GM19239 (cell line): ENCODE measurements around the gene CASP14.
"Not testable (repeated sequence)": the region's sequence is repeated elsewhere in the genome, so short reads cannot be mapped to it uniquely, and the experiment has no call there.

Source experiments
- DNase-seq: peaks from one replicate; pipeline ENCODE4 v3.0.0; 2011; ENCODE audit warnings: low spot score; ENCODE audit not compliant: insufficient read length
- FAIRE-seq: peaks from 2 replicates; lab custom pipeline; 2011; peaks lifted over from hg19 to GRCh38; lab: Jason Lieb, UNC

The CASP14 gene, protein sequence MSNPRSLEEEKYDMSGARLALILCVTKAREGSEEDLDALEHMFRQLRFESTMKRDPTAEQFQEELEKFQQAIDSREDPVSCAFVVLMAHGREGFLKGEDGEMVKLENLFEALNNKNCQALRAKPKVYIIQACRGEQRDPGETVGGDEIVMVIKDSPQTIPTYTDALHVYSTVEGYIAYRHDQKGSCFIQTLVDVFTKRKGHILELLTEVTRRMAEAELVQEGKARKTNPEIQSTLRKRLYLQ

DNA sequence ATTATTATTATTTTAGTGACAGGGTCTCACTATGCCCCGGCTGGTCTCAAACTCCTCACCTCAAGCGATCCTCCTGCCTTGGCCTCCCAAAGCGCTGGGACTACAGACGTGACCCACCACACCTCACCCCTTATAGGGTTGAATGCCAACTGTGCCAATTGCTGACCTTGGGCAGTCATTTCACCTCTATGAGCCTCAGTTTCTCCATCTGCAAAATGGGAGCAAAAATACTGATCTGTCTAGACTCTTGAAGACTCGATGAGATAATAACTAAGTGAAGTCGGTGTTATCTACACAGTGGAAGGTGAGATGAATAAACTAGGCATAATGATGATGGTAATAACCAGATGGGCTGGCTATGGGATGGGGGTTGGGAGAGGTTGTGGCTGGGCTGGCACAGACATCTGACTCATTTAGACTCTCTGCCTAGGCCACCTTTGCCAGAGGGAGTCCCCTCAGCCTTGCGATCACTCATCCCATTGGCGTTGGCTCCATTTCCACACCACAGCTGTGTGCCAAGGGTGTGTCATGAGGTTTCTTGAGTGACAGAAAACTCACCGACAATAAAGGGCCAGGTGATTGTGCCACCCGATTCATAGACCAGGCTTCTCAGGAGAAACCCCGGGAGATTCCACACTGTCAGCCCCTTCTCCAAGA, at the start of gene CASP14:
Gene CASP14 (plus strand): TSS at position 596 of the 657 bp plus-strand sequence. CDS start 2,772 bp downstream, outside the sequence.
- DNase-seq (no peak), FAIRE-seq (no peak)

DNA sequence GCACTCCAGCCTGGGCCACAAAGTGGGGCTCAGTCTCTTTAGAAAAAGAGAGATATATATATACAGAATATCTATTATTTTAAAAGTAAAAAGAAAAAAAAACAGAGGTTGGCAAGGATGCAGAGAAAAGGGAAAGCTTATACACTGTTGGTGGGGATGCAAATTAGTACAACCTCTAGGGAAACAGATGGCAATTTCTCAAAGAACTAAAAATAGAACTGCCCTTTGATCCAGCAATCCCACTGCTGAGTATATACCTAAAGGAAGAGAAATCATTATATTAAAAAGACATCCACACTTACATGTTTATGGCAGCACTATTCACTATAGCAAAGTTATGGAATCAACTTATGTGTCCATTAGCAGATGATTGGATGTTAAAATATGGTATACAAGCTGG, 41.0 kb upstream of the CASP14 start:
- FAIRE-seq, result no peak
- no peak for DNase-seq

DNA sequence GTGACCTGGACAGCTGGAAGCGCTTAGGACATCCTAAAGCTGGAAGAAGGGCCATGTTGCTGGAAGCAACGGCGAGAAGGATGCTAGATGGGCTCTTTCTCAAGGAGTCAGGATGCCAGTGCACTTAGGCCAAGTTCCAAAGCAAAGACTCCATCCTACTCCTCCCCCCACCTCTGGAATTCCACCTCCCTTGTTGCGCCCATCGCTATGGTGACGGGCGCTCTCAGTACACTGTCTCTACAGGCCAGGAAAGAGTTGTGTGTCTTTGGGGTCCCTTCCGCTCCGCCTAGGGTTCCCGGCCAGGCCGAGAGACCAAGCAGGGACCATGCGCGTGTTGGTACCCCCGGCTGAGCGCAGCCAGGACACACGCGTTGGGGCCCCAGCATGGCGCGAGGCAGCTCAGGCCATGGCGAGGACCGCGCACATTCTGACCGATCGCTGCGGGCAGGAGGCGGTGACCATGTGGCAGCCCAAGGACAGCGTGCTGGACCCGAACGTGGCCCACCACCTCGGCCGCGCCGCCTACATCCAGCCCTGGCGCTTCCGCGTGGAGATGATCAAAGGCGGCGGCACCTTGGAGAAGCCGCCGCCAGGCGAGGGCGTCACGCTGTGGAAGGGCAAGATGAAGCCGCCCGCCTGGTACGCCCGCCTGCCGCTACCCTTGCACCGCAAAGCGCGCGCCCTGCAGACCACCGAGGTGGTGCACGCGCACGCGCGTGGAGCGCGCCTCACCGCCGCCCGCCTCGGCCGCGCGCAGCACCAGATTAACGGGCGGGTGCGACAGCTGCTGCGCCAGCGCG, 38.6 kb upstream of the CASP14 start:
- FAIRE-seq (no peak), DNase-seq (no peak)

DNA sequence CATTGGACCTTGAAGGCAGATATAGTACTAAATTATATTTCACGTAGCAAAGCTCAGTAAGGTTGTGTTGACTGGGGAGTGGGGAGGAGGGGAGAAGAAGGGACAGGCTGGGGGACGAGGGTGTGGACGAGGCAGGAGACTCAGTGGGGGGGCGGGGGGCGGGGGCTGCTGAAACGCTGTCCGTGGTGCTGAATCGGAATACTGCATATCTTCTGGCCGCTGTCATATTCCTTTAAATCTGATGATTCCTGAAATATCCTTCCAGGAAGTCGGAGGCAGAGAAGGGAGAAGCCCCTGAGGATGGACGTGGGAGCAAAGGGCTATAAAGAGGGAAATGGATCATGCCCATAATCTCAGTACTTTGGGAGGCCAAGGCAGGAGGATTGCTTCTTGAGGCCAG, 34.7 kb upstream of the CASP14 start:
- DNase-seq (no peak), FAIRE-seq (no peak)

DNA sequence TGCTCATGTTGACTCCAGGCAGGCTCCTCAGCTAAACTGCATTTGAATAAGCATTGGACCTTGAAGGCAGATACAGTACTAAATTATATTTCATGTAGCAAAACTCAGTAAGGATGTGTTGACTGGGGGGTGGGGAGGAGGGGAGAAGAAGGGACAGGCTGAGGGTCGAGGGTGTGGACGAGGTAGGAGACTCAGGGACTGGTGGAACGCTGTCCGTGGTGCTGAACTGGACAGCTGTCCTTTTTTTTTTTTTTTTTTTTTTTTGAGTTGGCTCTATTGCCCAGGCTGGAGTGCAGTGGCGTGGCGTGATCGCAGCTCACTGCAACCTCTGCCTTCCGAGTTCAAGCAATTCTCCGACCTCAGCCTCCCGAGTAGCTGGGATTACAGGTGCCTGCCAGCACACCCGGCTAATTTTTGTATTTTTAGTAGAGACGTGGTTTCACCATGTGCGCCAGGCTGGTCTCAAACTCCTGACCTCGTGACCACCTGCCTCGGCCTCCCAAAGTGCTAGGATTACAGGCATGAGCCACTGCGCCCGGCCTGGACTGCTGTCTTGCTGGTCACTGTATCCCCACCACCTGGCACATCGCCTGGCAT, 33.2 kb upstream of the CASP14 start:
- FAIRE-seq, result no peak
- DNase-seq, result no peak

DNA sequence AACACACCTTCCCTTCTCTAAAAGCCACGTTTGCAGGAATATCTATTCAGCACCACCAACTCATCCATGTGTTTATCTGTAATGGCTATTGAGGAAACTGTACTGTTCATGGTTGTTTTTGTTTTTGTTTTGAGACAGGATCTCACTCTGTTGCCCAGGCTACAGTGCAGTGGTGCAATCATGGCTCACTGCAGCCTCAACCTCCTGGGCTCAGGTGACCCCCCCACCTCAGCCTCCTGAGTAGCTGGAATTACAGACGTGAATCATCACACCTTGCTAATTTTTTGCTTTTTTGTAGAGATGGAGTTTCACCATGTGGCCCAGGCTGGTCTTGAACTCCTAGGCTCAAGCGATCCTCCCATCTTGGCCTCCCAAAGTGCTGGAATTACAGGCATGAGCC, 30.4 kb upstream of the CASP14 start:
- FAIRE-seq, DNase-seq: not testable (repeated sequence)

DNA sequence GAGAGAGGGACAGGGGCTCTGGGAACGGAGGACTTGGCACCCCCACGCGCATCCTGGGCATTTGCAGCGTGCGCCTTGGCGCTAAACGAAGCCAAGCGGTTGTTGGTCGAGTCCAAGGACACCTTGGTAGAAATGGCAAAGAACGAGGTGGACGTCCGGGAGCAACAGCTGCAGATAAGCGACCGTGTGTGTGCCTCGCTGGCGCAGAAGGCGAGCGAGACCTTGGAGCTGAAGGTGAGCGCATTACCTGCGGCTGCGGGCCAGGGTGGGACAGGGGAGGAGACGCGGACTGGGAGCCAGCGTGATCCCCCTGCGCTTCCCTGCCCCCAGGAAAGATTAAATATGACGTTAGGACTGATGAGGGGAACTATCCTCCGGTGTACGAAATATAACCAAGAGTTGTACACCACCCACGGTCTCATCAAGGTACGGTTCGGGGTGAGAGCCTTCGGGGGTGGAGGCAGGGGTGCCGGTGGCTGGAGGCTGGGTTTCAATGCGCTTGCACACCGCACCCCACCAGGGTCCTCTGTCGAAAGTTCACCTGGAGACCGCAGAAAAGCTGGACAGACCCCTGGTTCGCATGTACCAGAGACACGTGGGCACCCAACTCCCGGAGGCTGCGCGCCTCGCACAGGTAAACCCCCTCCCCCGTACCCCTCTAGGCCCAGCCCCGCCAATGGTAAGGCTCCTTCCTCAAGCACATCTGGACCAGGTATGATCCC, 27.8 kb upstream of the CASP14 start:
- DNase-seq (no peak), FAIRE-seq (no peak)

DNA sequence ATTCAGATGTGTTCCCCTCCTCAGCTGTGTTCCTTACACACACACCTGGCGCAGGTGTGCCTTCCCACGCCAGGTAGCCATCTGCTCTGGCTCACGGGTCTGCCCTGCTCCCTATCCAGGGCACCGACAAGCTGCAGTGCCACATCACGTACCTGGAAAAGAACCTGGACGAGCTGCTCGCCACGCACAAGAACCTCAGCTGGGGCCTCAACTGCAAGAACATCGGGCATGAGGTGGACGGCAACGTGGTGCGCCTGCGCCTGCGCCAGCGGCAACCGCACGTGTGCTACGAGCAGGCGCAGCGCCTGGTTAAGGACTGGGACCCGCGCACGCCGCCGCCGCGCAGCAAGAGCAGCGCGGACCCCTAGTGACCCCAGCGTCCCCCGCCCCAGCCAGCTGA, 26.5 kb upstream of the CASP14 start:
- no peak for DNase-seq
- FAIRE-seq, result no peak

DNA sequence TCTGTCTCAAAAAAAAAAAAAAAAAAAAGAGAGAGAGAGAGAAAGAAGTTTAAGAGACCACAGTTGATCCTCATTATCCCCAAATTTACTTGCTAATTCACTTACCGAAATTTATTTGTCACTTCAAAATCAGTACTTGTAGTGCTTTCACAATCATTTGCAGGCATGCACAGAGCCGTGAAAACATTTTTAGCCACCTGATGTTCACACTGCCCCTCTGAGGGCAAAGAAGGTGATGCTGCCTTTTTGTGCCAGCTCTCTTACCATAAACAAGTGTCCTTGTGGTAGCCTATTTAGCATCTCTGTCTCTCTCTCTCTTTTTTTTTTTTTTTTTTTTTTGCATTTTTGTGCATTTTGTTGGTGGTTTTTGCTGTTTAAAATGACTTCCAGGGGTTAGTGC, 24.1 kb upstream of the CASP14 start:
- FAIRE-seq, result peak; percentile 37

DNA sequence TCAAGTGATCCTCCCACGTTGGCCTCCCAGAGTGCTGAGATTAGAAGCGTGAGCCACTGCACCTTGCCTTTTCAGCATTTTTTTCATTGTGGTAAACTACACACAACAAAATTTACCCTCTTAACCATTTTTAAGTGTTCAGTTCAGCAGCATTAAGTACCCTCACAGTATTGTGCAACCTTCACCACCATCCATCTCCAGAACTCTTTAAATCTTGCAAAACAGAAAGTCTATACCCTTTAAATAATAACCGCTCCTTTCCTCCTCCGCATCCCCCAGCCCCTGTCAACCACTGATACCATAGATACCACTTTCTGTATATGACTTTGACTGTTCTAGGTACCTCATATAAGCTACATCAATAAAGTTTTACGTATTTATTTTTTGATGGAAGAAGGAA, 20.8 kb upstream of the CASP14 start:
- DNase-seq (no peak), FAIRE-seq (no peak)

More for the DNA sequence above, 24.1 kb upstream of the CASP14 start:
- no peak for DNase-seq

DNA sequence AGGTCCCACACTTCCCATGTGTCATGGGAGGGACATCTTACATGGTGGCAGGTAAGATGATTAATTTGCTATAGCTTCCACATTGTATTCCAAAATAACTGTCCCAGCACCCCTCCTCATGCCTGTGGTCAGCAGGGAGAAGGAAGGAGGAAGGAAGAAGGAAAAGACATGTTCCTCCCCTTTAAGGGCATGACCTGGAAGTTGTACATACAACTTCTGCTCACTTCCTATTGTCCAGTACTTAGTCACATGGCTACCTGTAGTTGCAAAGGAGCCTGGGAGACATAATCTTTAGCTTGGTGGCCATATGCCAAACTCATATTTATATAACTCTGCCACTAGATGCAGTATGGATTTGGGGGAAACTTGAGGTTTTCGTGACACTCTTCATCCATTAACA, 17.6 kb upstream of the CASP14 start:
- FAIRE-seq, result no peak

DNA sequence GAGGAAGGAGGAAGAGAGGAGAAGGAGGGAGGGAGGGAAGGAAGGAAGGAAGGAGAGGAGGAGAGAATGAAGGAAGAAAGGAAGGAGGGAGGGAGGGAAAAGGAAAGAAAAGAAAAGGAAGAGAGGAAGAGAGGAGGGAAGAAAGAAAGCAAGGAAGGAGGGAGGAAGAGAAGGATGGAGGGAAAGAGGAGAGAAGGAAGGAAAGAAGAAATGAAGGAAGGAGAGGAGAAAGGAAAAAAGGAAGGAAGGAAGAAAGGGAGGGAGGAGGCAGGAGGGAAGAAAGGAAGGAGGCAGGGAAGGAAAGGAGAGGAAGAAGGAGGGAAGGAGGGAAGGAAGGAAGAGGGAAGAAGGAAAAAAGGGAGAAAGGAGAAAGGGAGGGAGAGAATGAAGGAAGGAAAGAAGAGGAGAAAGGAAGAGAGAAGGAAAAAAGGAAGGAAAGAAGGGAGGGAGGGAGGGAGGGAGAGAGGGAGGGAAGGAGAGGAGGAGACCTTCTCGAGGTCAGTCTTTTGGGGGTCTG, 13.4 kb upstream of the CASP14 start:
- no peak for DNase-seq
- no peak for FAIRE-seq

More for the DNA sequence above, 17.6 kb upstream of the CASP14 start:
- no peak for DNase-seq

DNA sequence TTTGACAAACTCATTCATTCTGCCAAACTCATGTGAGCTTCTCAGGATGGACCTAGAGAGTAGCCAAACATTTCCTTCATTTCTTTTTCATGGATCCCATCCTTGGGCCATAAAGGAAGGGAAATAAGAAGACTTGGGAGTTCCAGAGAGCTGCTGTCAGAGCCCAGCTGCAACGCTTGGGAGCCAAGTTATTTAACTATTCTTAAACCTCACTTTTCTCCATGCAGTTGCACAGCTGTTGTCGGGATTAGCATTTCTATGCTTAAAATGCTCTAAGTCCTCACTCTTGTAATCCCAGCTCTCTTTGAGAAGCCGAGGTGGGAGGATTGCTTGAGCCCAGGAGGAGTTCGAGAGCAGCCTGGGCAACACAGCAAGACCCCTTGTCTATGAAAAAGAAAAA, 11.7 kb upstream of the CASP14 start:
- FAIRE-seq, result no peak
- no peak for DNase-seq

DNA sequence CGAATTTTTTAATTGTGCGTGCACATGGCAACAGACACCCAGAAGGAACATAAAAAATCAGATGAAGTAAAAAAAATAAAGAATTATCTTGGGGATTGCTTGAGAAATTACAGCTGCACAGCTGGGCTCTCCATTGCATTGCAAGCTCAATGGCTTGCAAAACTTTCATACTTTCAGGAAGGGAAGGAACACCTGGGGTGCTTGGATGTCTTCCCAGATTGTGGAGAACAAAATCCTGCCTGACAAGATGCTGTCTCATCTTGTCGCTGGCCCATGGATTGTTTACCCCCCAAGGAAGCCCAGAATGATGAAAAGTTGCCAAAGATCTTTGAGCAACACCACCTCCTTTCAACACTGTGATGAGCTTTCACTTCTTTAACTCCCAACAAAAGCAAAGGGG, 11.0 kb upstream of the CASP14 start:
- FAIRE-seq (no peak), DNase-seq (no peak)

DNA sequence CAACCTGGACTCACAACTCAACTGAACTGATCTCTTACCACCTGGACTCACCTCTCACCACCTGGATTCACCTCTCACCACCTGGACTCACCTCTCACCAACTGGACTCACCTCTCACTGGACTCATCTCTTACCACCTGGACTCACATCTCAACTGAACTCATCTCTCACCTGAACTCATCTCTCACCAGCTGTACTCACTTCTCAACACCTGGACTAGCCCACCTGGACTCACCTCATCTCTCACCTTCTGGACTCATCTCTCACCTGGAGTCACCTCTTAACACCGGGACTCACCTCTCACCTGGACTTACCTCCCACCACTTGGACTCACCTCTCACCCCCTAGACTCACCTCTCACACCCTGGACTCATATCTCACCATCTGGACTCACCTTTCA, 7.3 kb upstream of the CASP14 start:
- no peak for FAIRE-seq
- DNase-seq, result no peak

DNA sequence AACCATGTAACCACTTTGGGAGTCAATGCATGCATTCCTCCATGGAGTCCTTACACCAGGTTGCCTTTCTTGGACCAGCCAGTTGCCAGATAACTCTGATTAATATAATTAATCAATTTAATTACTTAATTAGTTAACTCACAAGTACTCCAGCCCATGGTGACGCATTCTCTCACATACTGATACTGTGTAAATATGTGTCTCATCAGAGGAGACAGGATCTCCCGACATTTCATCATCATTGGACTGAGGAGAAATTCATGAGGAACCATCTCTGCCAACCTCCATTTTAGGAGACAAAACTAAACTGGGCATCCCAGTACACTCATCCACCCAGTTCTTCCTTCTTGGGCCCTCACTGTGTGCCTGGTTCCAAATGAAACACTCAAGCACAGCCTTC, 6.5 kb upstream of the CASP14 start:
- FAIRE-seq, result no peak
- DNase-seq, result no peak

DNA sequence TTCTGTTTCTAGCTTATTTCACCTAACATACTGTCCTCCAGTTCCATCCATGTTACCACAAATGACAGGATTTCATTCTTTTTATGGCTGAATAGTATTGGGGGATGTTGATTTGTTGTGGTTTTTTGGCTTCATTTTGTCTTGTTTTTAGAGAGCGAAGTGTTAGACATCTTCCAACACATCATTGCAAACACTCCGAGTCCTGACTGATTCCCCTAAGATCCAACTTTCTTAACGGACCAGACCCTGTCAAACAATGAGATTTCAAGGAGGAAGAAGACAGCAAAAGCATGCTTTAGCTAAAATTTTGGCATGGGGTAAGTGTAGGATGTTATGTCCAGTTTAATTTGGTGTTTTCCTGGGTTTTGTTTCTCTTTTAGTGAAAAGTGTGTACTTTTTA, 3.8 kb upstream of the CASP14 start:
- DNase-seq (no peak), FAIRE-seq (no peak)

DNA sequence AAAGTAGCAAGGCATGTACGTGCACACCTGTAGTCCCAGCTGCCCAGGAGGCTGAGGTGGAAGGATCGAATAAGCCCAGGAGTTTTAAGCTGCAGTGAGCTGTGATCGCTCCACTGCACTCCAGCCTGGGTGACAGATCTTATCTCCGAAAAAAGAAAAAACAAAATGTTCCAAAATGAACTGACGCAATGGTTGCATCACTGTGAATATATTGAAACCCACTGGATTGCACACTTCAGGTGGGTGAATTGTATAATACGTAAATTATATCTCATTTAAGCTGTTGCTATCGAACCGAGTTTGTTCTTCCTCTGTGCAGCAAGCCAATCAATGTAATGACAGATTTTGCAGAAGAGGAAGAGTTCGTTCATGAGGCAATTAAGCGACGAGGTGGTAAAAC, 1.6 kb upstream of the CASP14 start:
- no peak for DNase-seq
- no peak for FAIRE-seq

DNA sequence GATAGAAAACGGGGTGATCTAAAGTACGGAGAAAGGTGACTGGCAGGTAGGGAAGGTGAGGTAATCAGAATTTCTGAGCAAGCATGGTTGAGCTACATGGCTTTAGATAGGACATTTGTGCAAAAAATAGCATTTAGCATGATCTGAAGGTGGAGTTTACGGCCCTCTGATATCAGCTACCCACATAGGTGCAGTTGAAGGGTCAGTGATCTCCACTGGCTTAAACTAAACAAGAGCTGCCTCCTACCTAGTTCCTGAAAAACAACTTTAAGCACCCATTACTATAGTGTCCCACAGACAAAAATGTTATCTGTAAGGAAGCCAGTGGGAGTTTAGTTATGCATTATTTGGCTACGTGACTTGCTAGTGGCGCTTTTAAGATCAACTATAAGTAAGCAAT, 1.2 kb upstream of the CASP14 start:
- DNase-seq (no peak), FAIRE-seq (no peak)

DNA sequence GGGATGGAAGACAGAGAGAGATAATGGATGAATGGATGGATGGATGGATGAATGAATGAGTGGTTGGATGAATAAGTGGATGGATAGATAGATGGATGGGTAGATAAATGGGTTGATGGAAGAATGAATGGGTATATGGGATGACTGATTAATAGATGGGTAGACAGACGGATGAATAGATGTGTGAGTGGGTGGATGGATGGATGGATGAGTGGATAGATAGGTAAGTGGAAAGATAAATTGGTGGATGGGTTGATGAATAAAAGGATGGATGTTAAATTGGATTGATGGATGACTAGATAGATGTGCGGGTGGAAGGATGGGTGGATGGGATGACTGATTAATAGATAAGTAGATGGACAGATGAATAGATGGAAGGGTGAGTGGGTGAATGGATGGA, 1.4 kb downstream of the CASP14 start:
- FAIRE-seq, result no peak
- no peak for DNase-seq
